ENCODE results near the gene STAT4.

STAT4 gene

GRCh38 chr2:191166111-191166755 is 15.4 kb upstream of the STAT4 start (continued):
- peak; percentile 85 for TF ChIP-seq PRDM10 (tag by site-specific recombination; IDR thresholded peaks at IDR 0.05)
- no peak for TF ChIP-seq ZNF223 (tag by site-specific recombination; IDR thresholded peaks at IDR 0.05)
- no peak for TF ChIP-seq ZNF704 (tag by site-specific recombination; IDR thresholded peaks at IDR 0.05)
- TF ChIP-seq ZNF513 (tag by site-specific recombination; IDR thresholded peaks at IDR 0.05): no peak

- H3K4me3 ChIP-seq (ENCODE audit: low read depth, low read length): no peak overlapping the region
- TF ChIP-seq ZNF654 (tag by site-specific recombination; IDR thresholded peaks at IDR 0.05; ENCODE audit: low read depth) (peak; percentile 39; the same call in 1 of the 2 replicates), ZBTB8A (tag by site-specific recombination; IDR thresholded peaks at IDR 0.05) (no peak), ZSCAN5A (tag by site-specific recombination; IDR thresholded peaks at IDR 0.05) (no peak), PRDM1 (tag by site-specific recombination; IDR thresholded peaks at IDR 0.05) (0 out of 2 replicates have a peak, but pooled peaks have one; percentile 15)
- H3K9me3 ChIP-seq (ENCODE audit: control insufficient read depth, insufficient read depth, low read depth, low read length): no peaks in the 10 kb centered on the region
- peaks cover 10% of the 10 kb centered on the region; the same call in 1 of the 2 replicates for H3K4me1 ChIP-seq (ENCODE audit: control insufficient read depth, insufficient read depth, low read length)
- no peak overlapping the region for H3K27ac ChIP-seq (ENCODE audit: extremely low read depth, low read depth, low read length)
- no peaks in the 10 kb centered on the region for H3K36me3 ChIP-seq (ENCODE audit: control insufficient read depth in 2 of 2, insufficient read depth in 1 of 2, low read length in 2 of 2)
- ChIA-PET CTCF (interaction anchor here (0.6 to 5.1 kb wide), 23 partner anchors 10 to 650 kb away, joined by 3 to 54 read pairs (median 4); no protein-coding TSS in a partner anchor), POLR2A (no interaction called here)
Observed at GRCh38 chr2:191165176-191165643, 14.4 kb upstream of the STAT4 start.

- Histone ChIP-seq H3K4me3 (ENCODE audit: low read depth, low read length) (no peak overlapping the region), H3K4me1 (ENCODE audit: control insufficient read depth, insufficient read depth, low read length) (peaks cover 2% of the 10 kb centered on the region; the same call in 1 of the 2 replicates), H3K27ac (ENCODE audit: extremely low read depth, low read depth, low read length) (no peak overlapping the region), H3K9me3 (ENCODE audit: control insufficient read depth, insufficient read depth, low read depth, low read length) (no peaks in the 10 kb centered on the region), H3K36me3 (ENCODE audit: control insufficient read depth in 2 of 2, insufficient read depth in 1 of 2, low read length in 2 of 2) (no peaks in the 10 kb centered on the region)
- TF ChIP-seq ZNF843 (tag by site-specific recombination; IDR thresholded peaks at IDR 0.05) (no peak), ZNF837 (tag by site-specific recombination; IDR thresholded peaks at IDR 0.05) (no peak), HIC1 (tag by site-specific recombination; IDR thresholded peaks at IDR 0.05) (no peak), GLI4 (tag by site-specific recombination; IDR thresholded peaks at IDR 0.05) (no peak), ZNF529 (tag by site-specific recombination; IDR thresholded peaks at IDR 0.05; ENCODE audit: insufficient replicate concordance) (no peak)
- ChIA-PET POLR2A (no interaction called here), CTCF (interaction anchor here (0.7 to 3.6 kb wide), 8 partner anchors 54 to 1971 kb away, joined by 3 to 21 read pairs (median 4); no protein-coding TSS in a partner anchor)
Observed at GRCh38 chr2:191158747-191159146, 8.0 kb upstream of the STAT4 start.

All from HEK293 (cell line).